AG09309 (cell line): ENCODE measurements around the gene AMMECR1.
A peak's percentile ranks its signal among the peaks of the same experiment; 100 is the strongest.

ENCODE experiments used
- DNase-seq: peaks from one replicate; pipeline ENCODE4 v3.0.0-alpha.2; 2010; ENCODE audit warnings: low read depth
- H3K4me3 ChIP-seq: 2 replicates; pipeline ENCODE4 v1.5.1; 2011; ENCODE audit warnings: mild to moderate bottlenecking, low read depth, low read length, moderate library complexity; ENCODE audit not compliant: control insufficient read depth
- TF ChIP-seq, protein P1 (sequence below): IDR thresholded peaks from 2 replicates; pipeline ENCODE4 v1.5.1; 2011; ENCODE audit warnings: mild to moderate bottlenecking, low read depth, low read length, inconsistent platforms; ENCODE audit not compliant: insufficient read depth, control insufficient read depth; ENCODE audit errors: missing control alignments

Gene AMMECR1

DNA sequence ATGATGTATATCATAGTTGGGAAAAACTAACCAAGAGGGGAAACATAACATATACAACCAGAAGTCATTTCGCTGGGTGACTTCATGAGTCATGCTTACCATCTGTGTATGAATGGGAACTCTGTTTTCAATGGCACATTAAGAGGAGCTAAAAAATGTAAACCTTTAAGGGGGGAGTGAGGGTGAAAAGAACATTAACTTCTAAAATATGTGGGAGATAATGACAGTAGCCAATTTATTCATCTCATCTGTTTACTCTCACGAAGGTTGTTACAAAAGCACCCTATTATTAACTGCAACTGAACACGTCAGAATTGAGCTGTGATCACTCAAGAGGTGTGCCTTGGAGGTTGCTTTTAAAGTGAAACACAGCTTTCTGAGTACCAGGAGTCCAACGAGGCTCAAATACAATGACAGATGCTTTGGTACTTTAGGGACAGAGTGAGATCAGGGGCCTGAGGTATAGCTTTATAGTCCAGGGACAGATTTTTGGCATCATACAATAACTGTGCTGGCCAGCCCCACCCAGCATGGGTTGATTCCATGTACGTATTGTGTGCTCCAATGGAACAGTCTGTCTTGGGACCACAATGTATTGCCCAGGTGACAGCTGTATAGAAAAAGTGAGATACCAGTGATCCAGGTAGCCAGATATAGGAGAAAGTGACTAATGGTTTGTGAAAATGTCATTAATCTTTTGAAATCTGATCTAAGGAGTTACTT is 107.3 kb downstream of the AMMECR1 start:
- TF ChIP-seq, protein P1, sequence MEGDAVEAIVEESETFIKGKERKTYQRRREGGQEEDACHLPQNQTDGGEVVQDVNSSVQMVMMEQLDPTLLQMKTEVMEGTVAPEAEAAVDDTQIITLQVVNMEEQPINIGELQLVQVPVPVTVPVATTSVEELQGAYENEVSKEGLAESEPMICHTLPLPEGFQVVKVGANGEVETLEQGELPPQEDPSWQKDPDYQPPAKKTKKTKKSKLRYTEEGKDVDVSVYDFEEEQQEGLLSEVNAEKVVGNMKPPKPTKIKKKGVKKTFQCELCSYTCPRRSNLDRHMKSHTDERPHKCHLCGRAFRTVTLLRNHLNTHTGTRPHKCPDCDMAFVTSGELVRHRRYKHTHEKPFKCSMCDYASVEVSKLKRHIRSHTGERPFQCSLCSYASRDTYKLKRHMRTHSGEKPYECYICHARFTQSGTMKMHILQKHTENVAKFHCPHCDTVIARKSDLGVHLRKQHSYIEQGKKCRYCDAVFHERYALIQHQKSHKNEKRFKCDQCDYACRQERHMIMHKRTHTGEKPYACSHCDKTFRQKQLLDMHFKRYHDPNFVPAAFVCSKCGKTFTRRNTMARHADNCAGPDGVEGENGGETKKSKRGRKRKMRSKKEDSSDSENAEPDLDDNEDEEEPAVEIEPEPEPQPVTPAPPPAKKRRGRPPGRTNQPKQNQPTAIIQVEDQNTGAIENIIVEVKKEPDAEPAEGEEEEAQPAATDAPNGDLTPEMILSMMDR: no peak
- no peak overlapping the region for H3K4me3 ChIP-seq
- DNase-seq: peak; percentile 56

- TF ChIP-seq, protein P1: no peak
- no peak overlapping the region for H3K4me3 ChIP-seq
- DNase-seq: no peak
These were observed 109.8 kb downstream of the AMMECR1 start for GRCh38 chrX:110208092-110208491.

GRCh38 chrX:110204986-110205385 is 112.9 kb downstream of the AMMECR1 start:
- TF ChIP-seq, protein P1: no peak
- DNase-seq: peak; percentile 62
- H3K4me3 ChIP-seq: no peak overlapping the region

DNA sequence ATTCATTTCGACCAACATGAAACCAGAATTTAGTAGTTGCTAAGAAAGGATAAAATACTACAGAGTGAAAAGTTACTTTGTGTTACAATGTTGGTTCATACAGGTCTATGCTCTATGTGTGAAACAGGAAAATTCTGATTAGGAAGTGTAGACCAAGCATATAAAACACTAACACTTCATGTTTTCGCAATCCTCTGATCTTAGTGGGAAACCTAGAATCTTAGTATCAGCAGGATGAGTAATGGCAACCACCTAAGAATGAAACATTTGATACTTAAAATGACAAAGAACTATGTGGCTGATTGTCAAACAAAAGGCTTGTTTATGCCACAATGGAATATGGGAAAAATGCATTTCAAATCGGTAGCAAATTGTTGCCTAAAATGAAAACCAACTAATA is 116.1 kb downstream of the AMMECR1 start:
- no peak overlapping the region for H3K4me3 ChIP-seq
- no peak for DNase-seq
- TF ChIP-seq, protein P1: no peak

DNA sequence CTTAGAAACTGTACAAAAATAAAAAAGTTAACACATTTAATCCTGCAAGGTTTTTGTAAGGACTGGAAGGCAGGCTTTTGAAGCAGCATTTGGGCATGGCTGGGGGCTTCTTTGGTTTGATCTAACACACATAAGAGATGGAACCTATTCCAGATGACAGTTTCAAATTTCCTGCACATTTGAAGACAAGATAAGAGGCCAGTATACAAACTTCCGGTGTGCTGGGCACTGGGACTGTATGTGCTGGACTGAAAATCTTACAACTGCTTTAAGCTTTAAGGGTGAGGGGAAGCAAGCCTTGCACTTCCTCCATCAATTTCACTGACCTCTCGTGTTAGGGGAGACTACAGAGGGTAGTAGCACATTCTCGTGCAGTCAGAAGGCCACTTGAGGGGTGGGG is 122.9 kb downstream of the AMMECR1 start:
- no peak overlapping the region for H3K4me3 ChIP-seq
- TF ChIP-seq, protein P1: no peak
- no peak for DNase-seq

DNA sequence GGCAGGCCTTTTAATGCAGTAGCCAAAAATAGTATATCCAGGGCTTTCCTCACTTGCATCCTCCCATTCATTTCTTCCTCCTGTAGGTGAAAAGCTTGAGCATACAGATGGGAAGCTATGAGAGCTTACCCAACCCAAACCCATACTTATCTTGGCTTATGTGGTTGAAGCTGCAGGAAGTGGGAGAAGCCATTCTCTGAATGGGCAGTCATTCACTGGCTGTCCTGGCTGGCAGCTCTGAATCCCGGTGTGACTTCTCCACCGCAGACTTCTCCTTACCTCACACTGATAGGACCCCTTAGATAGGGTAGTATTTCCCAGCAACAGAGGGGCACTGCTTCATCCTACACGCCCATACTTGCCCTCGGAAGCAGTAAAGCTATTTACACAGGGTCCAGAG is 125.4 kb downstream of the AMMECR1 start:
- no peak for DNase-seq
- TF ChIP-seq, protein P1: no peak
- no peak overlapping the region for H3K4me3 ChIP-seq
